A673 (cell line): ENCODE results near the gene CLEC7A. TPM values are rescaled to one million over a fixed set of nuclear protein-coding genes. Genes with fewer than 3 reads are reported as not detected.
A peak's percentile ranks its signal among the peaks of the same experiment; 100 is the strongest.

Experiments
- Bru-seq: library from RNA; stranded (reverse); fragments of 400-500 nt; gene quantifications from one replicate; lab custom pipeline; 2021; lab: Mats Ljungman, UMichigan
- BruChase-seq, 2 experiments: library from RNA; stranded (reverse); fragments of 400-500 nt; gene quantifications; one replicate each; lab custom pipeline; 2021; lab: Mats Ljungman, UMichigan
- BruUV-seq: library from RNA; stranded (reverse); fragments of 400-500 nt; replicated peaks from 2 replicates; lab custom pipeline; 2021; lab: Mats Ljungman, UMichigan
- CTCF ChIA-PET: fragments of 300-600 bp; sonication (Branson Sonifier 250); formaldehyde crosslinking; loops from one replicate; lab custom pipeline; 2022; ENCODE audit warnings: antibody characterized with exemption; lab: Charles Lee
- POLR2A ChIA-PET: fragments of 300-600 bp; sonication (Branson Sonifier 250); formaldehyde crosslinking; loops from one replicate; lab custom pipeline; 2022; ENCODE audit warnings: antibody characterized with exemption; ENCODE audit not compliant: low non-redundant PET; lab: Charles Lee
- DNase-seq: peaks from one replicate; pipeline ENCODE4 v3.0.0-alpha.2; 2015; ENCODE audit warnings: low spot score
- H3K27ac ChIP-seq: fragments of 200-600 bp; sonication (generic); 2 replicates; pipeline ENCODE4 v1.5.1; 2016; ENCODE audit warnings: mixed run types, low read depth, mild to moderate bottlenecking, mixed read lengths, antibody characterized with exemption, low read length; ENCODE audit not compliant: poor library complexity, severe bottlenecking
- H3K27me3 ChIP-seq: fragments of 200-600 bp; sonication (generic); replicated peaks from 2 replicates; pipeline ENCODE4 v1.6.1; 2017; ENCODE audit warnings: mixed run types, low read depth, mild to moderate bottlenecking, mixed read lengths, antibody characterized with exemption, low read length; ENCODE audit not compliant: insufficient read depth, poor library complexity
- H3K36me3 ChIP-seq: fragments of 200-600 bp; sonication (generic); 2 replicates; pipeline ENCODE4 v1.6.1; 2016; ENCODE audit warnings: mixed run types, mild to moderate bottlenecking, mixed read lengths, antibody characterized with exemption, low read length; ENCODE audit not compliant: insufficient read depth, poor library complexity, severe bottlenecking
- H3K4me1 ChIP-seq: fragments of 200-600 bp; sonication (generic); 2 replicates; pipeline ENCODE4 v1.6.1; 2017; ENCODE audit warnings: mixed run types, mild to moderate bottlenecking, mixed read lengths, antibody characterized with exemption, low read length; ENCODE audit not compliant: insufficient read depth, poor library complexity, severe bottlenecking
- H3K4me3 ChIP-seq: fragments of 200-600 bp; sonication (generic); 2 replicates; pipeline ENCODE4 v1.5.1; 2016; ENCODE audit warnings: low read depth, mixed run types, mild to moderate bottlenecking, mixed read lengths, low read length; ENCODE audit not compliant: poor library complexity, severe bottlenecking
- H3K9me3 ChIP-seq: fragments of 200-600 bp; sonication (generic); 2 replicates; pipeline ENCODE4 v1.6.1; 2016; ENCODE audit warnings: mixed run types, low read depth, mild to moderate bottlenecking, mixed read lengths, antibody characterized with exemption, low read length; ENCODE audit not compliant: poor library complexity, severe bottlenecking
- EZH2 ChIP-seq: fragments of 200-600 bp; sonication (generic); IDR thresholded peaks from 2 replicates; pipeline ENCODE4 v1.6.1; 2017; ENCODE audit warnings: borderline replicate concordance, low read depth, mild to moderate bottlenecking, mixed read lengths, antibody characterized with exemption, low read length; ENCODE audit not compliant: poor library complexity, severe bottlenecking
- intact Hi-C: fragments of 100-400 bp; cut with micrococcal nuclease; formaldehyde crosslinking; loops from one replicate; pipeline ENCODE4 v1.10.0; 2022; ENCODE audit not compliant: unreplicated experiment
- long read RNA-seq: library from polyadenylated mRNA; stranded (forward); transcript quantifications from one replicate; pipeline ENCODE4 v2.0.0, GENCODE V29; 2022
- total RNA-seq: library from RNA; stranded (reverse); gene quantifications from 2 replicates; pipeline ENCODE4 v1.2.3, GENCODE V29; 2021
- TF ChIP-seq, protein P1 (sequence below): fragments of 300-800, 200-600 bp; sonication (generic); conservative IDR thresholded peaks from 2 replicates; pipeline ENCODE4 v1.5.1; 2017; ENCODE audit warnings: low read depth, mild to moderate bottlenecking, antibody characterized with exemption, low read length, moderate library complexity, mixed read lengths

CLEC7A gene
- total RNA-seq = 0.28 and 0.39 TPM in 2 replicates
- Bru-seq, nascent RNA = percentile 29 among the genes with signal in this experiment
- BruChase-seq, experiment 1, labeled RNA remaining after a 2-hour chase = percentile 24 among the genes with signal in this experiment
- percentile 40 among the genes with signal in this experiment for BruChase-seq, experiment 2, labeled RNA remaining after a 6-hour chase
- long read RNA-seq, partial matches to known transcripts = 0 of 1 reads
- long read RNA-seq, other reads (novel, unspliced or antisense) = 0 of 1 reads

DNA sequence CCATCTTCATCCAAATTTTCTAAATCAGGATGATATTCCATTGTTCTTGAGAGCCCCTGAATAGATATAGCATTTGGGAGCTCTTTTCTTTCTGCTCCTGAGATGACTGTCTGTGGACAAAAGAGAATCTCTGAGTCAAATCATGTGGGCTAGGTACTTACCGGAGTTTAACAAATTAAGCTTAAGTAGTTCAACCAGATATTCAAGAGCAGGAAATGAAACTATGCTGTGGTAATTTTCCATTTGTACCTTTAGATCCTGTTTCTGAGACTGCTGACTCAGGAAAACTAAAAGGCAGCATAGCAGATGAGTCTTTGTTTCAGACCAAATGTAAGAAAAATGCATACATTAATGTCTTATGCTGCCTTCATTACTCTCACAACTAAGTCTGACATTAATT, at the start of gene CLEC7A:
Gene CLEC7A, minus strand, starts transcription at position 158 of the 400 bp plus-strand sequence. Its CDS starts 117 bp downstream, at position 41.
- TF ChIP-seq, protein P1, sequence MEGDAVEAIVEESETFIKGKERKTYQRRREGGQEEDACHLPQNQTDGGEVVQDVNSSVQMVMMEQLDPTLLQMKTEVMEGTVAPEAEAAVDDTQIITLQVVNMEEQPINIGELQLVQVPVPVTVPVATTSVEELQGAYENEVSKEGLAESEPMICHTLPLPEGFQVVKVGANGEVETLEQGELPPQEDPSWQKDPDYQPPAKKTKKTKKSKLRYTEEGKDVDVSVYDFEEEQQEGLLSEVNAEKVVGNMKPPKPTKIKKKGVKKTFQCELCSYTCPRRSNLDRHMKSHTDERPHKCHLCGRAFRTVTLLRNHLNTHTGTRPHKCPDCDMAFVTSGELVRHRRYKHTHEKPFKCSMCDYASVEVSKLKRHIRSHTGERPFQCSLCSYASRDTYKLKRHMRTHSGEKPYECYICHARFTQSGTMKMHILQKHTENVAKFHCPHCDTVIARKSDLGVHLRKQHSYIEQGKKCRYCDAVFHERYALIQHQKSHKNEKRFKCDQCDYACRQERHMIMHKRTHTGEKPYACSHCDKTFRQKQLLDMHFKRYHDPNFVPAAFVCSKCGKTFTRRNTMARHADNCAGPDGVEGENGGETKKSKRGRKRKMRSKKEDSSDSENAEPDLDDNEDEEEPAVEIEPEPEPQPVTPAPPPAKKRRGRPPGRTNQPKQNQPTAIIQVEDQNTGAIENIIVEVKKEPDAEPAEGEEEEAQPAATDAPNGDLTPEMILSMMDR = no peak
- TF ChIP-seq EZH2 = no peak
- Histone ChIP-seq H3K36me3 (no peaks in the 10 kb centered on the region), H3K27me3 (no peaks in the 10 kb centered on the region), H3K4me1 (peaks cover 5% of the 10 kb centered on the region), H3K27ac (no peak within 1 kb of the TSS), H3K9me3 (no peaks in the 10 kb centered on the region), H3K4me3 (no peak within 1 kb of the TSS)
- peak; percentile 9 for DNase-seq
- no TSS peak for BruUV-seq
- ChIA-PET CTCF (no interaction called here), POLR2A (no interaction called here)
- intact Hi-C loops = no loop called here

DNA sequence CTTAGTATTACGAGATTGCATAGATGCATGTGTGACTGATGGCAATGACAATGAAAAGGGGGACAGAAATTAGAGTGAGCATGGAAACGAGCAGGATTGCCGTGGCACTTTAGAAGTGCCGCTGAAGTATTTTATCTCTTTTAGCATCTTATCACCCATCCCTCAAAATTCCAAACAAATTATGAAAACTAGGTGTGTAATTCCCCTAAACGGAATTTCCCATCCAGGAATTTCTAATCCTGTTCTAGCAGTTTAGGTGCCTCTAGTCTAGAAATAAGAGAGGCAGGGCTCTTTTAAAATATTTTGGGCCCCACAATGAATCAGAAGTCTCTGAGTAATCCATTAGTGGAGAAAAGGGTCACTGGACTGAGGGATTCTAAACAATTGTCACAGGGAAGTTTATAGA, 49.8 kb upstream of the CLEC7A start:
- no peak for DNase-seq
- H3K4me3 ChIP-seq = no peak overlapping the region
- no peaks in the 10 kb centered on the region for H3K27me3 ChIP-seq
- TF ChIP-seq, protein P1 = no peak
- TF ChIP-seq EZH2 = no peak
- H3K27ac ChIP-seq = no peak overlapping the region
- H3K4me1 ChIP-seq = no peaks in the 10 kb centered on the region
- H3K36me3 ChIP-seq = no peaks in the 10 kb centered on the region
- H3K9me3 ChIP-seq = no peaks in the 10 kb centered on the region
- POLR2A ChIA-PET = no interaction called here
- CTCF ChIA-PET = no interaction called here
- intact Hi-C loops = no loop called here
- no TSS peak for BruUV-seq

DNA sequence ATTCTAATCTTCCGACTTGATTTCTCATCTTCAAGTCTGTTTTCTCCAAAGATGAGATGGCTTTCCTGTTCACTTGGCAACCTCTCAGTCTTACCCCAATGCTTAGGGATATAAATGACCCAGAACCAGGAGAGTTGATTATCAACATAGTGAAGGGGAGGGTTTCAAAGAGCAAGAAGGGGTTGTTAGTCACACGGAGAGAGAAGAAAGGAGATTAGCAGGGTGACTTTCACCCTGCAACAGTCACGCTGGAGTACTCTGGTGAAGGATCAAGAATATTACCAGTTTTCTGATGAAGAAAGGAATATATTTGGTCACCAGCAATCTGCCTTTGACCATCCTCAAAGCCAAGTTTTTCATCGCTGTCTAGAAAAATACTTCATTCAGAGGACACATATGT, 48.8 kb upstream of the CLEC7A start, which contains the start of gene TMEM52B:
Gene TMEM52B, plus strand, starts transcription at position 212 of the 400 bp plus-strand sequence. CDS start 543 bp downstream, outside the sequence.
- Histone ChIP-seq H3K27ac (no peak within 1 kb of the TSS), H3K4me3 (no peak within 1 kb of the TSS), H3K27me3 (no peaks in the 10 kb centered on the region), H3K9me3 (no peaks in the 10 kb centered on the region), H3K4me1 (no peaks in the 10 kb centered on the region), H3K36me3 (no peaks in the 10 kb centered on the region)
- DNase-seq = no peak
- TF ChIP-seq EZH2 = no peak
- TF ChIP-seq, protein P1 = no peak
- intact Hi-C loops = no loop called here
- ChIA-PET CTCF (no interaction called here), POLR2A (no interaction called here)
- BruUV-seq = no TSS peak
